Measurements from ENCODE around the gene GALNT12.

DNA sequence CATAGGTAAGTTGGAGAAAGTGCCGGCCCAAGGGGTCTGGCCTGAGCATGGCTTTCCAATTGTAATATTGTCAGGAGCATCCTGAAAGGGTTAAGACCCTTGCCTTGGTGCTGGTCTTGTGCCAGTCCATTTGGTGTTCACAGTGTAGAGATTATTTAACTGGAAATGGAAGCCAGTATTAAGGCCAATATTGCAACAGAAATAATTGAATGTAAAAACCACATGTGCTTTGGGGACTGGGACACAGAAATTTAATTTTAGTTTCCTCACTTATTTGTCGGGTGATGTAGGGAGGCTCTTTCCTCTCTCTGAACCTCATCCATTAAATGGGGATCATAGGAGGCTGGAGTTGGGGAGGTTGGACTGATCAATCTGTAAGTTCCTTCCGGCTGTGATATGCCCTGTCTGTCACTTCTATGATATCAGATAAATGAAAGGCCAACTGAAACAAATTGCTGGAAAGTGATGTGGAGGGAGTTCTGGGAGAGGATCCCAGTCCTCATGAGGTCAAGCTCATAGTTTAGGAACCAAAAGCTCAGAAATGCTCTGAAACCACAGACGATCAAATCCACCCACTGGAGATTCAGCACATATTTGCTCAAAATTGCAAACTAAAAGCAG lies 81.4 kb downstream of the GALNT12 start:
- no peak for TF ChIP-seq POLR2A (IDR thresholded peaks at IDR 0.05)
- TF ChIP-seq CTCF (IDR thresholded peaks at IDR 0.05 in 4 of 5, conservative IDR thresholded peaks at IDR 0.05 in 1 of 5), result no peak

Data from gastrocnemius medialis (tissue), 4 donors.